Measurements from ENCODE around the gene UGT1A6.
"Not testable (repeated sequence)": the region's sequence is repeated elsewhere in the genome, so short reads cannot be mapped to it uniquely, and the experiment has no call there.

UGT1A6 gene

GRCh38 chr2:233688341-233688740, 4.3 kb upstream of the UGT1A6 start:
- DNase-seq: no peak

GRCh38 chr2:233689031-233689430, 3.7 kb upstream of the UGT1A6 start:
- no peak for DNase-seq

GRCh38 chr2:233689501-233689900, 3.2 kb upstream of the UGT1A6 start:
- no peak for DNase-seq

- DNase-seq: no peak
These were observed 2.2 kb upstream of the UGT1A6 start for GRCh38 chr2:233690444-233690843.

GRCh38 chr2:233691443-233692433, 952 bp upstream of the UGT1A6 start:
- no peak for DNase-seq

- DNase-seq: no peak
These were observed 1.3 kb downstream of the UGT1A6 start for GRCh38 chr2:233693963-233694362.

GRCh38 chr2:233698740-233699139, 6.0 kb downstream of the UGT1A6 start:
- no peak for DNase-seq

- no peak for DNase-seq
These were observed 6.8 kb downstream of the UGT1A6 start for GRCh38 chr2:233699424-233700027.

GRCh38 chr2:233700028-233700635, 7.4 kb downstream of the UGT1A6 start:
- no peak for DNase-seq

GRCh38 chr2:233700842-233701241, 8.2 kb downstream of the UGT1A6 start:
- DNase-seq: not testable (repeated sequence)

- DNase-seq: no peak
These were observed 9.5 kb downstream of the UGT1A6 start for GRCh38 chr2:233702238-233702637.

- no peak for DNase-seq
These were observed 13.3 kb downstream of the UGT1A6 start for GRCh38 chr2:233705911-233706506.

- DNase-seq: no peak
These were observed 14.0 kb downstream of the UGT1A6 start for GRCh38 chr2:233706720-233707119.

GRCh38 chr2:233707940-233708644, 15.4 kb downstream of the UGT1A6 start:
- DNase-seq: no peak

GRCh38 chr2:233708942-233709341, 16.3 kb downstream of the UGT1A6 start:
- DNase-seq: no peak

- DNase-seq: peak; percentile 58
These were observed 18.8 kb downstream of the UGT1A6 start for GRCh38 chr2:233711312-233712008.

GRCh38 chr2:233712611-233713261, 20.0 kb downstream of the UGT1A6 start, which contains the start of gene UGT1A5:
Gene UGT1A5 (plus strand): TSS chr2:233712907. CDS start chr2:233712992, 85 bp downstream.
- no peak for DNase-seq

- DNase-seq: no peak
These were observed 20.5 kb downstream of the UGT1A6 start for GRCh38 chr2:233713262-233713615.

GRCh38 chr2:233714121-233714520, 21.4 kb downstream of the UGT1A6 start:
- no peak for DNase-seq

- DNase-seq: no peak
These were observed 25.9 kb downstream of the UGT1A6 start, which contains the start of gene UGT1A4 for GRCh38 chr2:233718552-233718951. Gene UGT1A4 (plus strand): TSS chr2:233718736. CDS start chr2:233718821, 85 bp downstream.

- DNase-seq: no peak
These were observed 36.1 kb downstream of the UGT1A6 start, which contains the start of gene UGT1A3 for GRCh38 chr2:233728723-233729301. Gene UGT1A3 (plus strand): TSS chr2:233729042. CDS start chr2:233729127, 85 bp downstream.
